HG02798 (cell line): ENCODE results near the gene ENHO.

ENCODE experiments used
- ATAC-seq: cut with Tn5 transposase; IDR thresholded peaks from one replicate; pipeline ENCODE4 v1.9.1; 2021; ENCODE audit warnings: mild to moderate bottlenecking; ENCODE audit not compliant: unreplicated experiment, poor library complexity

The ENHO gene

DNA sequence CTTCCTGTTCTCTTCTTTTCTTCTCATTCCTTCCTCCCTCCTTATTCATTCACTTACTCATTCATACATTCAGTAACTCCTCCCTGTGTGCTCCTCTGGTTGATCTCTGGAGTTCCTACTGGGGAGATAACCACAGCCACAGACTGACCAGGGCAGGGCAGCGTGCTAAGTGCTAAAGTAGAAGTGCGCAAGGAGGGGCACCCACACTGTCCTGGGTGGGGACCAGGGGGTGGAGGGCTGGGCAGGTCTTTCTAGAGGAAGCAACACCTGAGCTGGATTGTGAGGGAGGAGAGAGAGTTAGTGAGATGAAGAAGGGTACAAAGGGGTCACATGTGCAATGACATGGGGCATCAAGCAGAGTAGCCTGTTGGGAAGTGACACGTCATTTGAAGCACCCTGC is 13.8 kb downstream of the ENHO start:
- ATAC-seq: no peak

DNA sequence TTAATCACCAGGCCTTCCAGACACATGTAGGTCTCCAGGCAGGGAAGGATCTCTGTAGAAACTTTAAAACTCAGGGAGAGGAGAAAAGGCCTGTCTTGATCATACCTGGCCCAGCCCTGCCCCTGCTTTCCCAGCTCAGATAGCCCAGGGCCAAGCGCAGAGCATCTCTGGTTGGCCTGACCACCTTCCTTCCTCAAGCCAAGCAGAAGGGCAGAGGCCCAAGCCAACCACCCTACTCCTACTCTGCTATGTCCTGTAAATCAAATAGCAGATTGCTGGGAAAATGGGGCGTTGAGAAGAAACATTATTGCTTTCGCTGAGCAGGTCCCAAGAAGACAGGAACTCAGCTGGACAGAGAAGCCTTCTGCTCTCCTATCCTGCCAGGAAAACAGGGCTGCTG is 14.3 kb downstream of the ENHO start:
- ATAC-seq: no peak

DNA sequence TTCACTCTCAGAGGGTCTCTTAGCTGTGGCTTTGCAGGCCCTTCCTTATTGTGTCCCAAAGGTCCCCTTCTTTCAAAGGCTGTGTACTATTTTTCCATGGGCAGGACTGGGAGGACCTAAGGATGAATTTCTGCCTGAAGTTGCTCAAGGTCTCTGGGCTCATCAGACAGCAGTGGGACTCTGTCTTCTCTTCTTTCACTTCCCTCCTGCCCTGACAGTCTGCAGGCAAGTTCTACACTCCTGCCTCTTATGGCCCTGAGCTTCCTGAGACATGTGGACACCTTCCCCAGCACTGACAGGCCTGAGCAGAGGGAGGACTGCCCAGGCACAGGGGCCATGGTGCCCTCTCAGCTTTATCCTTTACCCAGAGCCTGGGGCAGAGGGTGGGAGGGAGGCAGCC is 14.8 kb downstream of the ENHO start:
- no peak for ATAC-seq

DNA sequence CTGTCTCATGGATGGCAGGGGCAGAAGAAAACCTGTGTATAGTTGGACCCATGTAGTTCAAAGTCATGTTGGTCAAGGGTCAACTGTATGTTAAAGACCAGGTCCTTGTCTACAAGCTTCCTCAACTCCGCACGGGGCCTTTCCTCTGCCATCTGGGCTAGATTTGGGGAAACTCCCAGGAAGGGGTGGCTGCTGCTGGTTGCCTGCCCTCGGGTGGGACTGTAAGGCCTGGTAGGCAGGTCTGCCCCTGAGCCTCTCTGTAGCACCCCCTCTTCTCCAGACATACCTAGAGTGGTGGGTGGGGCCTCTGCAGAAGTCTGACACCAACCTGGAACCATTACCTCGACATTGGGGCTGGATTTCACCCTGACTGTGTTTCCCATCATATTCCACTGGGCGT is 15.2 kb downstream of the ENHO start:
- no peak for ATAC-seq

DNA sequence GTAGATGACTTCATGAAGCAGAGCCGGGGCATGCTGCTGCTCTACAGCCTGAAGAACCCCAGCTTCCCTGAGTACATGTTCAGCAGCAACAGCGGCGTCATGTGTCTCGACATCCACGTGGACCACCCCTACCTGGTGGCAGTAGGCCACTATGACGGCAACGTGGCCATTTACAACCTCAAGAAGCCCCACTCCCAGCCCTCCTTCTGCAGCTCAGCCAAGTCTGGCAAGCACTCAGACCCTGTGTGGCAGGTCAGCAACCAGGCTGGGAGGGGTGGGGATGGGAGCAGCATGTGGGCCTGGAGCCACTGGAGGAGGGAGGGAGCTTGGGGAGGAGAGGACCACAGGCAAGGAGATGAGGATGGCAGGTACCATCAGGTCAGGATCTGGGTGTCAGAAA is 16.2 kb downstream of the ENHO start:
- no peak for ATAC-seq

DNA sequence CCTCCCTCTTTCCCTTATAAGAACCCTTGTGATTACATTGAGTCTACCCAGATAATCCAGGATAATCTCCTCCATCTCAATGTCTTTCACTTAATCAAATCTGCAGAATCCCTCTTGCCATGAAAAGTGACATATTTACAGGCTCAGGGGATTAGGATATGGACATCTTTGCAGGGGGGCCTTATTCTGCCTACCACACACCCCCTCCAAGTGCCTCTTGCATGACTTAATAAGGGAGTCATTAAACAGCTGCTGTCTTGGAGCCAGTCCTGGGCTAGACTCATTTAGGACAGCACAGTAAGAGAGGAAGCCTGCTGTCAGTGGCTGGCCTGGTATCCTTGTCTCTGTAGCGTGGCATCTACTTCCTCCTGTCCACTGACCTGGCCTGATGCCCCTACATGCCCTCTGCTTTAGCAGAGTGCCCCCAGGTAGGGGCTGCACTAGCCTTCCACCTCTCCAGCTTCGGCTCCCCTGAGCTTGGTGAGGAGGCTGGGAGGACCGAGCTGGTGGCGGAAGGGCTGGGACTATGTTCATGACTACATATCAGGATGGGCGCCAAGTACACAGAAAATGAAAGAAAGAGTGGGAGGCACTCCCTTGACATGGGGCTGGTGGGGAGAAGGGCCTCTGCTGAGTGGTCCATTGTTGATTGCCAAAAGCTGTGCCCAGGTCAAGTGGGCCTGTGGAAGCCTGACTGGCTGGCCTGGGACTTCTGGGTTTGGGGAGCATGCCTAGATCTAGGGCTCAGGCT is 17.2 kb downstream of the ENHO start:
- no peak for ATAC-seq

DNA sequence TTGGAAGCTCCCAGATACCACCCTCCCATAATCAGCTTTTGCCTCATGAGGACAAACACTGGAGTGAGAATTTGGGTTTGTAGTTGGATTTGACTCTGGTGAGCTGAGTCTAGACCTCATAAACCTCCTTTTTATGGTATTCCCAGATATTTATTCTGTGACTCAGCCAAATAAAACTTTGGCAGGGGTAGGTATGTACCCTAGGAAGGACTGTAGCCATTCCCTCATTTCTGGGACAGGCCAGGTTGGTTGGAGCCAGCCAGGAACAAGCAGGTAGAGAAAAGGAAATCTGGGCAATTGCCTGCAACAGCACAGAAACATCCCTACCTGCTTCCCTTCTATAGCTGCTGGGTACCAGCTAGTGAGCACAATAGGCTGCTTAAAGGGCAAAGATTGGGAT is 19.4 kb downstream of the ENHO start:
- no peak for ATAC-seq

DNA sequence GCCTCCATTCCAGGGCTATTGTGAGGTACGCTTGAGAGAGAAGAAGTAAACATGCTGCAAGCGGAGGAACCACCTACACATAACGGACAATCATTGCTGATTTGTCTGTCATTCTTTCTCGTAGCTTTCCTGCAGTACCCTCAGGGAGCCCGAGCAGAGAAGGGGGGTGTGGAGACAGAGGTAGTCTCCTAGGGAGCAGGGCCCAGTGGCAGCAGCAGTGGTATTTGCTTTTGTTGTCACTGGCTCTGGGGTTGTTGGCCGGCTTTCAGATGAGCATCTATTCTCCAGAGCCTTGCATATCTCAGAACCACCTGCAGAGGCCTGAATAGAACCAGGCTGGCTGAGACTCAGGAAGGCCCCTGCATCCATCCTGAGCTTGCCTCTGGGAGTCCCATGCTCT is 19.9 kb downstream of the ENHO start:
- no peak for ATAC-seq

DNA sequence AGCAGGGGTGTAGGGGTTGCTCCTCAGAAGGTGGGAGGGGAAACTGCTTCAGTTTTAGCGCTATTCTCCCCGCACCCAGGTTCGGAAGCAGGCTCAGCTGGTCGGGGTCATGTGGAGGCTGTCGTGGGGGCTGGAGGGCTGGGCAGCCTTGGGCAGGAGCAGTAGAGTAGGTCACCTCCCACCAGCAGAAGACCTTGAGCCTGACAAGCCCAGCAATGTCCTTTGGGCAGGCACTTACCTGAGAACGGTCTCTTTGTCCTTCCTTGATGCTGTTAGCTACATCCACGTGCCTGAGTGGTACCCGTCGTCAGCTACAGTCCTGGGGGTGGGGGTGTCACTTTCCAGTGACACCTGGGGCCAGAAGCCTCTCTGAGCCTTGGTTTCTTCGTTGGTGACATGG is 20.3 kb downstream of the ENHO start:
- no peak for ATAC-seq

DNA sequence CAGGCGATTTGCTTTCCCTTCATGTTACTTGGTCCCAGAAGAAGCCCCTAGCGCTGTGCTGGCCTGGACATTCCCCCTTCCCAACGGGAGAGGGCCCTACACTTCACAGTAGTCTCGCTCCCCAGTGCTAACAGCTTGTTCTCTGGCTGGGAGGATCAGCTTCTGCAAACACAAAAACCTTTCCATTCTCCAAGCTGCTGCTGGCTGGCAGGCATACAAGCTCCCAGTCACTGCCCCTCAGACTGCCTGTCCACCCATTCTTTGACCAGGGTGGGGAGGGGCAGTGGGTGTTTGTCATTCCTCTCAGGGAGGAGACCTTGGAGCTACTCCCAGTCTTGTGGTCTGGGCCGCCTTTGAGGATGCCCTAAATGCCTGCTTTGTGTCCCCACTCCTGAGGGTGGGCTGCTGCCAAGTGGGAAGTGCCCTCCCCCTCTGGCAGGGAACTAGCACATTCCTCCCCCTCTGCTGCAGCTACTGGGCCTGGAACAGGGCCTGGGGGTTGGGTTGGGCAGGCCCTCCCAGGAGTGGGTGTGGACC is 20.8 kb downstream of the ENHO start:
- no peak for ATAC-seq

DNA sequence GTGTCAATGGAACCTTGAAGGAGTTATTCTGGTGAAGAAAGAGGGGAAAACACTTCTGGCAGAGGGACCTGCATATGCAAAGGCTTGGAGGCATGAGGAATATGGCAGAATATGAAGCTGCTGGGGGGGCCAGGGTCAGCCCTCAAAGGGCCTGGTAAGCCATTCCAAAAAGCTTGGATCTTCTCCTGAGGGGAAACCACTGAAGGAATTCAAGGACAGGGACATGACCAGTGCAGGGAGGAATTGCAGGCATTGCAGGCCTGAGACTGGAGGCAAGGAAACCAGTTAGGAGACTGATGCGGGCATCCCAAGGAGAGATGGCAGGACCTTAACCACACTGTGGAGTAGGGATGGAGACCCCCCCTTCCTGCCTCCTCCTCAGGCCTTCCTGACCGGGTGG is 21.4 kb downstream of the ENHO start:
- no peak for ATAC-seq

DNA sequence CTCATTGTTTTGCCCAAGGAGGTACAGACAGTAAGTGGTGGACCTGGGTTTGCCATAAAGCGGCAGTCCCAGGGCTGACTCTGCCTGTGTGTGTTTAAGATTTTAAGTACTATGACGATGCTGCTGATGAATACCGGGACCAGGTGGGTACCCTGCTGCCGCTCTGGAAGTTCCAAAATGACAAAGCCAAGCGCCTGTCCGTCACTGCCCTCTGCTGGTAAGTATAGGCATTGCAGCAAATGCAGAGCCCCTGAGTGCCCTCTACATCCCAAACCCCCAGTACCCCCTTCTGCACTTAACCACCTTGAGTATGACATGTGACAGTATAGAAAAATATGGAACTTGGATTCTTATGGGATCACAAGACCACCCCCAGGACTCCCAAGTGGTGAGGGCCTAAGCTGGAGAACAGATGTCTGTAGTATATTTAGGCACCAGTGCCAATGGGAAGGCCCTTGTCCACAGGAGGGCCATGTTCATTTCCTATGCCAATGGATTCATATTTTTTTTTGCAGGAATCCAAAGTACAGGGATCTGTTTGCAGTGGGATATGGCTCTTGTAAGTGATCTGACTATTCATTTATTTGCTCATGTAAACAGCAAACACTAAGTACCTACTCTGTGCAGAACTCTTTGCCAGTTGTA is 22.0 kb downstream of the ENHO start:
- no peak for ATAC-seq

DNA sequence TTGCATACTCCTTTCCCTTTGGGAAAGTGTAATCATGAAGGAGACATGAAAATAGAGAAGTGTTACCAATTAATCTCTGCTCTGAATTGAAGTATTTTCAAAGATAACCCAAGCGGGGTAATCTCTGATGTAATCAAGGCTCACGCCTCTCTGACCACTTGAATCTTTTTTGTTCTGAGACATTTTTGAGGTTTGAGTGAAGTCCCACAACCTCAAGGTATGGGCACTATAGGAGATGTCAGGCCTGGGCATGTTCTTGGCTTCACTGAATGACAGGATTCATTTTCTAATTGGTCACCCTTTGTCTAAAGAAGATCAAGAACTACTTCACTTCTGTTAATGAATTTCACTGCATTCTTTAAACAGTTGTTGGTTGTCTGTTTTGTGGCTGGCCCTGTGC is 23.7 kb downstream of the ENHO start:
- no peak for ATAC-seq

DNA sequence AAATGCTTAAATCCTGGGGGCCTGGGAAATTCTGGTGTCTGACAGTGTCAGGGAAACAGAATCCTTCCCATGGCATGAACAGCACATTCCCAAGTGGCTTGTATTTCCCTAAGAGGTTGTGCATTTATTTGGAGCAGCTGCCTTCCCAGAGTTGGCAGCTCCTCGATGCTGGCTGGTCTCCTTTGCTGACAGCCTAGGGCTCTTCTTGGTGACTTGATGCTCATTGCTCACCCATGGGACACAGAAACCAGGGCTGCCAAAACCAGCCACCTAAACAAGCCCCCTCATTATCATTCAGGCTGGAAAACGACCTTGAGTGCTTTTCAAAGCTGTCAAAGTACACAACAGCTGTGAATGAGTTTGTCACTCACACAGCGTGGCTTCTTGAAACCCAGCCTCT is 24.2 kb downstream of the ENHO start:
- no peak for ATAC-seq

DNA sequence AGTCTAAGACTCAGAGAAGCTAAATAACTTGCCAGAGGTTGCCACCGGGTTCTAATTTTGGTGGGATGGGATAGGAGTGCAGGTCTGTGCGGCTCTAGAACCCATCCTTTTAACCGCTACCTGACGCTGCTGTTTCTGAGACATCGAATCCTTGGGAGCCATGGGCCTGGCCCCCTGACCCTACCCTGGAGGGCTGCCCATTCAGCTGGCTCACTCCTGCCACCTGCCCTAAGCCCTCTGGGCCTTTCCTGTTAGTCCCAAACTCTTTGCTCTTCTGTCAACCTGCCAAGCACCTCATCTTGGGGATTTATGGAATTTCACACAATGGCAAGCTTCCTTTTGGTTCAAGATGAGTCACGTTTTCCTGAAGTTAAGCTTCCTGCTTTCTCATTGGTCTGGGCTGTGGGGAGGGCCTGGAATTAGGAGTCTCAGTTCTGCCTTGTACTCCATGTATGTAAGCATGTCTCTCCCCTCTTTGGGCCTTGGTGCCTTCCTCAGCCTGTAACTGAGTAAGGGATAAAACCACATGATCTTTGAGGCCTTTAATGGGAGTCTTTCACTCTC is 26.6 kb downstream of the ENHO start:
- ATAC-seq: no peak

DNA sequence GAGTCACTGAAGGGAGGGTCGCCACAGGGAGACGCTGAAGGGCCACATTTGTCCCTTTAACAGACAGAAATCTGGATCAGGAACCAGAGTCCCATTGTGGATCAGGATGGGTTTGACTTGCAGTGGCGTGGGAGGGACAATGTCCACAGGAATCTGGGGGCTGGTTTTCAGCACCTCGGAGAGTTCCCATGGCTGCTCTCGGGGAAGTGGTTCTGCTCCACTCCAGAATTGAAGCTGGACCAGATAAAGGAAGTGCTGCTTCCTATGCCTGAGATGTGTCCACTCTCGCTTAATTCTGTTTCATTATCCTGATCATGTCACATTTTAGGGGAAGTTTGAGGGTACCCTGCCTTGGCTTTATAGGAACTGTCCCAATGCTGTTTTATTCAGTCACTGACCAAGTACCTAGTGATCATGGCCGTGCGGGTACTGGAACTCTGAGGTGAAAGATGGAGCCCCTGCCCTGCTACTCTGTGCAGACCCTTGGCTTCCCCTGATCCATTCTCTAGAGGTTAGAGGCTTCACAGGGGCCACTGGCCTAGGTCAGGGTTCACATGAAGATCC is 28.7 kb downstream of the ENHO start:
- ATAC-seq: no peak

DNA sequence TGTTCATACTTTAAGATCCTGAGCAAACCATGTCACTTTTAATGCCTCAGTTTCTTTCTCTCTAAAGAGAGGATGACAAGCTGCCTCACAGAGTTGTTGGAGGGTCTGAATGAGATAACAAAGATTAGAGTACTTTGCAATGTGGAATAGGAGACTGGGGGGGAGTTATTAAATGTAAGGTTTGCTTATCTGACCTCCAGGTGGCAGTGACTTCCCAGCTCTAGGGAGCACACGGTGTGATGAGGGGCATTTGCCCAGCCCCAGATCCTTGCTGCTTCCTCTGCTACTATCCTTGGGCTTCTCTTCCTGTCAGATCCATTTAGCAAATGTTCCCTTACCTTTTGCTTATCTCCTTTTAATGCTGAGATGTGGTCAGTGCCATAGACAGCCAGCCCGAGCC is 30.7 kb downstream of the ENHO start:
- ATAC-seq: no peak

DNA sequence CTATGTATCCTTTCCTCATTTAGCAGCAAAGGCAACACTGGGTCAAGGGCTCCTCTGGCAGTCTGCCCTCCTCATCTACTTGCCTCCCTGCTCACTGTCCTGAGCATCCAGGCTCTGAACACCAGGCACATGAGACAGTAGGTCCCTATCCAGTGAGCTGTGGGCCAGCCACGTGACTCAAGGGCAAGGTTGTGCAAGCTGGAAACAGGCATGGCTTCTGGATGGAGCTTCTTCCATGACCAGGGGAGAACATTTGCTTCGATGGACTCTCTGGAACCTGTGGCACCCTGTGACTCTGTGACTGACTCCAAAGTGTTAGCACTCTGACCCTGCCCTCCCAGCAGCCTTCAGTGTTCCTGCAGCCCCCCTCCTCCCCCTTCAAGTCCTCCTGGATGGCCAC is 31.2 kb downstream of the ENHO start:
- ATAC-seq: no peak

DNA sequence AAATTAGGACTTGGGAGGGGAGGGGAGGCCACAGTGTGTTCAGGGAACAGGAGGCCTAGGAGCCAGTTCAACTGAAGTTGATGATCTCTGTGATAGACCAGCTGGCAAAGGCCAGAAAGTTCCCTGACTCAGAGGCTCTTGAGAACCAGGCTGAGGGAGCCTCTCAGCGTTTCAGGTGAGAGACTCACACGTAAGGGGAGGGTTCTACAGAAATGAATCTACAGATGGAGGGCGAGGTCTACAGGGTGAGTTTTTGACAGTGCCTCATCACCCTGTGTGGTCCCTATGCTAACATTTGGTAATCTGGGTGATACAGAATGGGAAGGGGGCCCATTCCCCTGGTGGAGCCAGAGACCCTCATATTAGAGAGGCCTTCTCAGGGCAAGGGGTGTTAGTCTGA is 32.0 kb downstream of the ENHO start:
- no peak for ATAC-seq

DNA sequence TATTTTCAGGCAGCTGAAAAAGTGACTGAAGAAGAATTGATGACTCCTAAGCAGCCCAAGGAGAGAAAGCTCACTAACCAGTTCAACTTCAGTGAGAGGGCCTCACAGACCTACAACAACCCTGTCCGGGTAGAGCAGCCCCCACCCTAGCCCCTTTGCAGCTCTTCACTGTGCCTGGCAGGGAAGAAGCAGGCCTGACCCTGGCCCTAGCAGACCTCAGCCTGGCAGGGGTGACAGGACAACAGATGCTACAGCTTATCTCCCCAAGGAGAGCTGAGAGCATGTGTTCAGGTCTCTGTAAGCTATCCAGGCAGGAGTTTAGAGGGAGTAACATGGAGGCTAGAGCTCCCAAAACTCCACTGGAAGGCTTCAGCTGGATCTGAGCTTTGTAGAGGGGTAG is 32.4 kb downstream of the ENHO start:
- no peak for ATAC-seq

DNA sequence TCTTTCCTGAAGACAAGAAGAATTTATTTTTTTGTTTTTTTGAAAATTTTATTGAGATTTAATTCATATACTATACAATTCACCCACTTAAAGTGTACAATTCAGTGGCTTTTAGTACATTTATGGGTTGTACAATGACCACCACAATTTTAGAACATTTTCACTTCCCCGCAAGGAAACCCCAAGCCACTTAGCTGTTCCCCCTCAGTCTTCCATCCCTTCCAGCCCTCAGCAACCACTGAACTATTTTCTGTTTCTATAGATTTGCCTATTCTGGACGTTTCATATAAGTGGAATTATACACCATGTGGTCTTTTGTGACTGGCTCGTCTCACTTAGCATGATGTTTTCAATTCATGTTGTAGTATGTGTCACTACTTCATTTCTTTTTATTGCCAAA is 36.2 kb downstream of the ENHO start:
- ATAC-seq: no peak
